K562 (cell line): Measurements from ENCODE around the gene GLP1R. TPM values are rescaled to one million over a fixed set of nuclear protein-coding genes. Genes with fewer than 3 reads are reported as not detected.
A peak's percentile ranks its signal among the peaks of the same experiment; 100 is the strongest.

Source experiments
- BRD4 ChIP-seq: fragments of 200-600 bp; sonication (generic); IDR thresholded peaks from 2 replicates; pipeline ENCODE4 v1.6.1; 2017; ENCODE audit warnings: inconsistent platforms
- CCAR2 ChIP-seq: fragments of 200-400 bp; formaldehyde crosslinking; IDR thresholded peaks from 2 replicates; pipeline ENCODE4 v1.6.1; 2017; ENCODE audit warnings: mild to moderate bottlenecking, low read depth, low read length
- CREB1 ChIP-seq, 2 experiments: sonication (generic) in 1 of 2; formaldehyde crosslinking in 1 of 2; IDR thresholded peaks; 2 replicates each; pipeline versions ENCODE4 v1.6.1 to v1.8.0; 2012 to 2022; ENCODE audit warnings: inconsistent platforms in 1 of 2, mild to moderate bottlenecking in 1 of 2, missing genetic modification reagents in 1 of 2, moderate library complexity in 1 of 2
- E2F1 ChIP-seq: sonication (generic); formaldehyde crosslinking; IDR thresholded peaks from 2 replicates; pipeline ENCODE4 v1.8.1; 2023; ENCODE audit warnings: mild to moderate bottlenecking, missing genetic modification reagents, moderate library complexity
- EHMT2 ChIP-seq: fragments of 450-650 bp; IDR thresholded peaks from 2 replicates; pipeline ENCODE4 v1.6.1; 2018; ENCODE audit warnings: antibody characterized with exemption
- ELK3 ChIP-seq: fragments of 450-650 bp; formaldehyde crosslinking; IDR thresholded peaks from 2 replicates; pipeline ENCODE4 v1.4.0; 2020; ENCODE audit warnings: mild to moderate bottlenecking
- GATAD2A ChIP-seq: fragments of 450-650 bp; IDR thresholded peaks from 2 replicates; pipeline ENCODE4 v1.6.1; 2017
- HIVEP1 ChIP-seq: fragments of 250-450 bp; sonication (Bioruptor Pico); IDR thresholded peaks from 2 replicates; pipeline ENCODE4 v1.4.0; 2020; ENCODE audit warnings: mild to moderate bottlenecking
- MECOM ChIP-seq: fragments of 250-450 bp; sonication (Bioruptor Pico); IDR thresholded peaks from 2 replicates; pipeline ENCODE4 v1.8.0; 2022; ENCODE audit warnings: inconsistent platforms
- NKRF ChIP-seq: fragments of 450-650 bp; IDR thresholded peaks from 2 replicates; pipeline ENCODE4 v1.6.1; 2016; ENCODE audit warnings: borderline replicate concordance
- NR2C2 ChIP-seq, 2 experiments: fragments of 200-800 bp in 1 of 2; sonication (Bioruptor generic) in 1 of 2; sonication (generic) in 1 of 2; formaldehyde crosslinking in 1 of 2; IDR thresholded peaks; 2 replicates each; pipeline versions ENCODE4 v1.6.1 to v1.8.0; 2016 to 2022; ENCODE audit warnings: mild to moderate bottlenecking in 1 of 2, missing compliant biosample characterization in 1 of 2, missing genetic modification characterization in 1 of 2, missing genetic modification reagents in 1 of 2
- NR2F6 ChIP-seq: fragments of 450-650 bp; formaldehyde crosslinking; IDR thresholded peaks from 2 replicates; pipeline ENCODE4 v1.4.0; 2020; ENCODE audit warnings: mild to moderate bottlenecking
- SRF ChIP-seq, 2 experiments: fragments of 250-450, 450-650 bp in 1 of 2; sonication (Bioruptor Pico) in 1 of 2; sonication (generic) in 1 of 2; formaldehyde crosslinking; IDR thresholded peaks; 2 replicates each; pipeline versions ENCODE4 v1.5.0 to v1.5.1; 2020 to 2022; ENCODE audit warnings: mild to moderate bottlenecking in 1 of 2, missing genetic modification reagents in 1 of 2
- STAT6 ChIP-seq: sonication (generic); formaldehyde crosslinking; IDR thresholded peaks from 2 replicates; pipeline ENCODE4 v1.8.1; 2023; ENCODE audit warnings: mild to moderate bottlenecking, missing genetic modification reagents
- TRIM25 ChIP-seq: fragments of 450-650 bp; IDR thresholded peaks from 2 replicates; pipeline ENCODE4 v1.7.0; 2016; ENCODE audit warnings: borderline replicate concordance
- YY1 ChIP-seq, 3 experiments: IDR thresholded peaks; 2 replicates each; pipeline ENCODE4 v1.6.1; 2011; ENCODE audit warnings: low read length in 2 of 3, mild to moderate bottlenecking in 2 of 3, moderate library complexity in 2 of 3, borderline replicate concordance in 1 of 3, control low read depth in 1 of 3, low read depth in 1 of 3; ENCODE audit not compliant: insufficient read depth in 3 of 3, insufficient replicate concordance in 2 of 3, control insufficient read depth in 1 of 3, insufficient read length in 1 of 3; ENCODE audit errors: extremely low read depth in 1 of 3
- polyA plus RNA-seq, 8 experiments: library from polyadenylated mRNA; depleted of rRNA in 4 of 8; stranded (reverse) in 5 of 8; unstranded in 3 of 8; fragments of >200 nt; fragmentation: Nextera tagmentation in 2 of 8; fragmentation: Illumina TruSeq in 1 of 8; extraction: Ambion mirVana in 2 of 8; extraction: Trizol in 1 of 8; gene quantifications; 2 replicates each; pipeline versions ENCODE4 v1.2.1 to v1.2.3, GENCODE V29; 2011 to 2014; ENCODE audit warnings: inconsistent platforms in 1 of 8, missing spikeins in 1 of 8
- total RNA-seq, 7 experiments: library from RNA; depleted of rRNA in 6 of 7; stranded (reverse); fragments of >200 nt in 6 of 7; fragmentation: Illumina TruSeq in 2 of 7; extraction: Trizol in 2 of 7; gene quantifications; 2 replicates each; pipeline versions ENCODE4 v1.2.1 to v1.2.3, GENCODE V29; 2011 to 2021; ENCODE audit warnings: low replicate concordance in 1 of 7

Gene GLP1R
- total and polyA plus RNA-seq, 9 of the 15 experiments (the other 6 are each of a cell fraction or from before 2014, with no cell fraction given): not detected

GRCh38 chr6:39114704-39115599 is 66.4 kb downstream of the GLP1R start, which contains the start of gene SAYSD1 (continued):
- TF ChIP-seq TRIM25 (no peak), SRF (CRISPR knock-in tag; IDR thresholded peaks at IDR 0.05) (peak in 1 of 2 experiments; percentile 66; a peak in 1 of 4 replicates), CCAR2 (no peak), GATAD2A (0 out of 2 replicates have a peak, but pooled peaks have one; percentile 38), MECOM (CRISPR knock-in tag) (0 out of 2 replicates have a peak, but pooled peaks have one; percentile 43), NKRF (peak; percentile 92; the same call in 1 of the 2 replicates), NR2C2 (CRISPR knock-in tag; IDR thresholded peaks at IDR 0.05) (peak; percentile 23; the same call in 1 of the 2 replicates), NR2C2 (tag; IDR thresholded peaks at IDR 0.05) (peak; percentile 63), NR2F6 (no peak), HIVEP1 (CRISPR knock-in tag) (no peak), E2F1 (CRISPR knock-in tag) (peak; percentile 96), CREB1 (IDR thresholded peaks at IDR 0.05) (peak; percentile 70), CREB1 (CRISPR knock-in tag; IDR thresholded peaks at IDR 0.05) (peak; percentile 73), BRD4 (peak; percentile 61; the same call in 1 of the 2 replicates), YY1 (IDR thresholded peaks at IDR 0.05; ENCODE audit: borderline replicate concordance in 1 of 3, control insufficient read depth in 1 of 3, extremely low read depth in 1 of 3, insufficient read depth in 3 of 3, insufficient read length in 1 of 3, insufficient replicate concordance in 2 of 3, low read depth in 1 of 3, low read length in 2 of 3) (peak in 2 of 3 experiments; percentile 25 to 68), STAT6 (CRISPR knock-in tag) (no peak), ELK3 (CRISPR knock-in tag) (no peak), EHMT2 (peak; percentile 70; the same call in 1 of the 2 replicates)
